CMK (cell line): ENCODE results near the gene RASSF3.
"Not testable (repeated sequence)": the region's sequence is repeated elsewhere in the genome, so short reads cannot be mapped to it uniquely, and the experiment has no call there.

Experiments used
- DNase-seq: peaks from one replicate; pipeline ENCODE4 v3.0.0-alpha.2; 2010; ENCODE audit warnings: low read depth

RASSF3 gene

GRCh38 chr12:64610079-64610659 is at the start of gene RASSF3:
RASSF3 (plus strand) TSS chr12:64610495; CDS start chr12:64610633, 138 bp downstream.
- no peak for DNase-seq

DNA sequence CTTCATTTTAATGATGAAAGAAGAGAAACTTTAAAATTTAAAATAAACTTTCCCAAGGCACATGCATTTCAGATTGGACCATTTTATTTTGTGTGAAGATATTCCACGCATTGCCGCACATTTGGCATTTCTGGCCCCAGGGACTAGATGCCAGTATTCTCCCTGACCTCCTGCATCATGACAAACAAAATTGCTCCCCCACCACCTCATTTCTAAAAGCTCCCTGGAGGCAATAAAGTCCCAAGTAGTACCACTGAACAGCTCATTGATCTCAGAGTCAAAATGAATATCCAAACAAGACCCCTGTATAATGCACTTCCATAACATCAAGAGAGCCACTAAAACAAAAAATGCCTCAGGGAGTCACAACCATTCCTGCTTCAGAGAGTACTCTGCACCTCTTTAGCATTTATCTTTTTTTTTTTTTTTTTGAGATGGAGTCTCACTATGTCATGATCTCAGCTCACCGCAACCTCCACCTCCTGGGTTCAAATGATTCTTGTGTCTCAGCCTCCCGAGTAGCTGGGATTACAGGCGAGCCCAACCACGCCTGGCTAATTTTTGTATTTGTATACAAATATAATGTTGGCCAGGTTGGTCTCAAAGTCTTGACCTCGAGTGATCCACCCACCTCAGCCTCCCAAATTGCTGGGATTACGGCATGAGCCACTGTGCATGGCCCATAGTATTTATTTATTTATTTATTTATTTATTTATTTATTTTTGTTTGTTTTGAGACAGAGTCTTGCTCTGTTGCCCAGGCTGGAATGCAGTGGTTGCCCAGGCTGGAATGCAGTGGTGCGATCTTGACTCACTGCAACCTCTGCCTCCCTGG is 48.8 kb upstream of the RASSF3 start:
- DNase-seq = no peak

GRCh38 chr12:64566122-64566521 is 44.2 kb upstream of the RASSF3 start:
- no peak for DNase-seq

DNA sequence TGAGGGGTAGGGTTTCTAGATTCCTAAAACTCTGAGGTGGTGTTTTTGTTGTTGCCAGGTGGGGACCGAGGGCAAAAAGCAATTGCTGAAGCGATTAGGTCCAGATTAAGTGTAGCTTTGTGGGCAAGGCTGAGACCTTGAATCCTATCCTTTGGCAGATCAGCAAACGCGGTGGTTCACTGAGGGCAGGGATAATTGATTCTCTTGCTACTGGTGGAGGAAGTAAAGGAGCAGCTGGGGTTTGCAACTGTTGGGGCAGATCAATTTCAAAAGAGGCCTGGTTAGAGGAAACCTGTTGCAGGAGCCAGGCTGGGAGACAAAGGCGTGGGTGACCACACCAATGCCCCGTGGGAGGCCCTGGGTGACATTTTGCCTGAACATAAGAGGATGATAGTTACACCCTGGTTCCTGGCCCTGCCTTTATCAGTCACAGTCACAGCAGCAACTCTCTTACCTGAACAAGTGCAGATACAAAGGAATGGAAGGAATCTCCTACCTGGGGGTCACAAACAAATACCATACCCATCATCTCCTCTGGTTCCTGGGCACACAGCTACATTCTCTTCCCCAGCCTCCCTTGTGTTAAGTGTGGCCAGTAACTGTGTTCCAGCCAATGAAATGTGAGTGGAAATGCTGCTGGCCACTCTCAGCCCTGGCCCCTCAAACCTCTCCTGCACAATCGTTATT is 43.3 kb upstream of the RASSF3 start:
- DNase-seq = no peak

GRCh38 chr12:64567570-64567969 is 42.7 kb upstream of the RASSF3 start:
- DNase-seq = no peak

- DNase-seq = no peak
These were observed 42.0 kb upstream of the RASSF3 start for GRCh38 chr12:64568298-64568697.

- DNase-seq = no peak
These were observed 40.2 kb upstream of the RASSF3 start for GRCh38 chr12:64569923-64570691.

GRCh38 chr12:64571411-64571810 is 38.9 kb upstream of the RASSF3 start:
- DNase-seq = no peak

DNA sequence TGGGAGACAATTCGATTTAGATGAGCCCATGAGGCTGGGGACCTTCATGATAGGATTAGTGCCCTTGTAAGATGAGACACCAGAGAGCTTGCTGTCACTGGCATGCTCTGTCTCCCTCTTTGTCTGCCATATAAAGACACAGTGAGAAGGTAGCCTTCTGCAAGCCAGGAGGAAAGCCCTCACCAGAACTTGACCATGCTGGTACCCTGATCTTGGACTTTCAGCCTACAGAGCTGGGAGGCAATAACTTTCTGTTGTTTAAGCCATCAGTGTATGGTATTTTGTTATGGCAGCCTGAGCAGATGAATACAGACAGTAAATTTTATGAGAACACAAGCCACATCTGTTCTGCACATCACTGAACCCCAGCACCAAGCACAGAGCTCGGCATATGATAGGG is 38.1 kb upstream of the RASSF3 start:
- DNase-seq = no peak

DNA sequence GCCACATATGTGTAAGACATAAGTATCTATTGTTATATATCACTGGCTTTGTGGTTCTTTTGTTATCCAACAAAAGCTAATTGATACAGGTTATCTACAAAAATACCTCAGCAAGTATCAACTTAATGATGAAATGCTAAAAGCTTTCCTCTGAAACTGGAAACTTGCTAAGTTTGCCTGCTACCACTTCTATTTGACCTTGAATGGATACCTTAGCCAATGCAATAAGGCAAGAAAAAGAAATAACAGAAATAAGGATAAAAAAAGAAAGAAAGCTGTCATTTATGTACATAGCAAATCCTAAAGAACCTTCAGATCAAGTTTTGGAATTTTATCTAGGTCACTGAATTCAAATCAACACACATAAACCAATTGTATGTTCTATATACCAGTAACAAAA is 35.5 kb upstream of the RASSF3 start:
- DNase-seq = no peak

DNA sequence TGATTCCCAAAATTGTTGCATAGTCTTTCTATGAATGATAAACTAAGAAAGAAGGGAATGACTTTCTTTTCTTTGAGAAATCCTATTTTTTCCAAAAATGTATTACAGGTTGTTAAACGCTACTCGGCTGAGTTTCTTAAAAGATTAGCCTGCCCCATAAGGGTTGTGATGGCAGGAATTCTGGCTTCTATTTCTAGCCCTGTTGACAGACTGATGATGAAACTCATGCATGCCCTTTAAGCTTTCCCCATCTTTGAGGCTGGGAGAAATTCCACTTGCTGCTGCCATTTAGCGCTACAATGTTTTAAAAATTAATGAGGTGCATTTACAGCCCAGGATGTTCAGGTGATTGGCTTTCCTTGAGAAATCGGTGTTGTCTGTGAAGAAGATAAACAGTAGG is 33.2 kb upstream of the RASSF3 start:
- DNase-seq = no peak

DNA sequence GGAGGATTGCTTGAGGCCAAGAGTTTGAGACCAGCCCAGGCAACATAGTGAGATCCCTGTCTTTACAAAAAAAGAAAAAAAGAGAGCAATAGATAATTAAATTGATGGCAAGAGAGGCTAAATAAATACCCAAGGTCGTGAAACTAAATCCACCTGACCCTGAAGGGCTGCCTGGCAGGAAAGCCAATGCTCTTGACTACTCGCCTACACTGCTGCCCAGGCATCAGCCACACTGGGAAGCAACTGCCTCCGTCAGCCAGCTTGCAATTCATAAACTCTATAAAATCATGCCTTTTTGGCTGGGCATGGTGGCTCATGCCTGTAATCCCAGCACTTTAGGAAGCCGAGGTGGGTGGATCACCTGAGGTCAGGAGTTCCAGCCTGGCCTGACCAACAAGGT is 31.7 kb upstream of the RASSF3 start:
- DNase-seq = no peak

DNA sequence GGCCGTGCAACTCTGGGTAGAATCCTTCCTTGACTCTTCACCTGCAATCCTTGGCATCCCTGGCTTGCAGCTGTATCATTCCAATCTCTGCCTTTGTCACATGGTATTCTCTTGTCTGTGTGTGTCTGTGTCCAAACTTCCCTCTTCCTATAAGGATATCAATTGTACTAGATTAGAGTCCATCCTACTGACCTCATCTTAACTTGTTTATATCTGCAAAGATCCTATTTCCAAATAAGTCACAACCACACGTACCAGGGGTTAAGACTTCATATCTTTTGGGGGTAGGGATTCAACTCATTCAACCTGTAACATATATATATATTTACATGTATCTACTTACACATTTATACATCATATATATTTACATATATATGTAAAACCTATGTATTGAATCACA is 29.6 kb upstream of the RASSF3 start:
- no peak for DNase-seq

DNA sequence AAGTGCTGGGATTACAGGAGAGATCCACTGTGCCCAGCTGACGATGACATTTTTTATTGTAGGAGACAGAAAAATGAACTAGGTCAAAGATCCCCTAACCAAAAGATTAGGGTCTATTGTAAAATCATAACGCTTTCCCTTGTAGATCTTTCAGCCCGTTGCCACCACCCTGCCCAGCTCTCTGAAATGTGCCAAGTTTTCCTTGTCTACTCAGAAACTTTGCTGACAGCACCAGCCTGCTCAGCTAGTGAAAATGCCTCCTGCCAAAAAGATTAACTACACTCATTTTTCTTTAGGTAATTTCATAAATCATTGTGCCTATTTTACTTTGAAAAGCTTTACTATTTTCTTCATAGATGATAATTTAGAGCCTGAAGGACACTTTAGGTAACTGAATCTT is 28.2 kb upstream of the RASSF3 start:
- no peak for DNase-seq

GRCh38 chr12:64582862-64583261 is 27.4 kb upstream of the RASSF3 start:
- DNase-seq = no peak

- not testable (repeated sequence) for DNase-seq
These were observed 26.9 kb upstream of the RASSF3 start for GRCh38 chr12:64583395-64583770.

- no peak for DNase-seq
These were observed 26.4 kb upstream of the RASSF3 start for GRCh38 chr12:64583771-64584421.

GRCh38 chr12:64585104-64585503 is 25.2 kb upstream of the RASSF3 start:
- no peak for DNase-seq

DNA sequence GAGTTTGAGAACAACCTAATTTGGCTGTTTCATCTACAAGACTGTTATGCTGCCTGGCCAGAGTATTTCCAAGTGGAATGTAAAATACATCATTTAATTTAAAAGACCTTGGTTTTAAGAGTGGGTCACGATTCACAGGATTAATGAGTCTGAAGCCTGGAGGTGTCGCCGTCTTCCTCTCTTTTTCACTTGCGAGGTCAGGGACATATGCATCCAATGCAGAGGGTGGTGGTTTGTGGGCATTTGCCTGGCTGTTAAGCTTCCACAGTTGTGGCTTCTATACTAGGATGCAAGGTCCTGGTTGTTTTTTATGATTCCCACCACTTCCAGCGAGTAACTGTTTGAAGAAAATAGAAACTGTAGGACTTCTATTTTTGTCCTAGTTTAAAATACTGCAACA is 22.8 kb upstream of the RASSF3 start:
- no peak for DNase-seq

- DNase-seq = no peak
These were observed 20.1 kb upstream of the RASSF3 start for GRCh38 chr12:64590183-64590582.

DNA sequence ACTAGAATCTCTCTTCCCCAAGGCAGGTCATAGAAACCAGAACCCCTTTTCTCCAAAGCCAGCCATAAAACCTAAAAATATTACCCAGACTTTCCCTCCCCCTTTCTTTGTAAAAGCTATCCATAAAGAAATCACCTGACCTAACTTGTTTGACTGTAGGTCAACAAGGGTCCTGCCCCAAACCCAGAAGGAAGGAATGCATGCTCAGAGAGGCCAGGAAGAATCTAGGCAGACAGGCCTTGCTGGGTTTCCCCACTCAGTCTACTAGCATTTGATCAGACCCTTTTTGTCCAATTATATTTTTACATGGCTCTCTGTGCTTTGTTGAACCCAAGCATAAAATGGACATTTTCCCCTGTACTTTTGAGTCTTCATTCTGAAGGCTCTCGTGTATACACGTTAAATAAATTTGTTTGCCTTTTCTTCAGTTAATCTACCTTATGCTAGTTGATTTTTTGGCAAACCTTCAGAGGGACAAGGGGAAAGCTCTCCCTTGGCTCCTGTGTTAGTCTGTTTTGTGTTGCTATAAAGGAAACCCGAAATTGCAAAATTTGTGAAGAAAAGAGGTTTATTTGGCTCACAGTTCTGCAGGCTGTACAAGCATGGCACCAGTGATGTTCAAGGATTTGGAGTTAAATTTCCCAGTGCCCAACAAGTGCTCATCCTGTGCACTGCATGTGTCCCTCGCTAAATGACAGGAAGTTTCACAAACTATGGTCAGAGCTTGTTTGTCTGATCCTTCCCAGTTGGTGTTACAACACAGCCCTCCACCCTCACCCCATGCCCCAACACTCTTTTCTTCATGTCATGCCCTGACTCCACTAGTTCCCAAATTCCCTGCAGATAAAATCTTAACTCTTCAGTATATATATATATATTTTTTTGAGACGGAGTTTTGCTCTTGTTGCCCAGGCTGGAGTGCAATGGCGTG is 14.2 kb upstream of the RASSF3 start:
- no peak for DNase-seq
